ENCODE data around the gene CADM3. TPM values are rescaled to one million over a fixed set of nuclear protein-coding genes. Genes with fewer than 3 reads are reported as not detected.

Gene CADM3
- total and polyA plus RNA-seq, 4 donors: 46.4 to 263 (median 181) TPM

GRCh38 chr1:159185121-159185520 is 13.7 kb downstream of the CADM3 start:
- Histone ChIP-seq H3K27me3 (ENCODE audit: control insufficient read depth, insufficient read depth, low read length) (no peaks in the 10 kb centered on the region), H3K27ac (ENCODE audit: low read depth, low read length) (no peak overlapping the region), H3K9me3 (ENCODE audit: control insufficient read depth, insufficient read depth, low read length) (no peaks in the 10 kb centered on the region), H3K36me3 (ENCODE audit: control insufficient read depth, insufficient read depth, low read length) (peaks cover 4% of the 10 kb centered on the region), H3K4me1 (ENCODE audit: control insufficient read depth, insufficient read depth, low read length) (peaks cover 13% of the 10 kb centered on the region), H3K4me3 (ENCODE audit: low read depth, low read length) (no peak overlapping the region)
- no peak for DNase-seq (ENCODE audit: low read depth in 4 of 6, low spot score in 6 of 6)
- WGBS (ENCODE audit: insufficient coverage): 80% methylated on average over 1 of the region's 5 CpGs

GRCh38 chr1:159187033-159187432 is 15.6 kb downstream of the CADM3 start:
- no peak overlapping the region for H3K4me3 ChIP-seq (ENCODE audit: low read depth, low read length)
- no CpG with 5 or more reads among the region's 3 CpGs for WGBS (ENCODE audit: insufficient coverage)
- peaks cover 8% of the 10 kb centered on the region for H3K4me1 ChIP-seq (ENCODE audit: control insufficient read depth, insufficient read depth, low read length)
- H3K27me3 ChIP-seq (ENCODE audit: control insufficient read depth, insufficient read depth, low read length): no peaks in the 10 kb centered on the region
- peaks cover 4% of the 10 kb centered on the region for H3K36me3 ChIP-seq (ENCODE audit: control insufficient read depth, insufficient read depth, low read length)
- peak in 2 of 6 donors; percentile 59 to 75 for DNase-seq (ENCODE audit: low read depth in 4 of 6, low spot score in 6 of 6)
- no peaks in the 10 kb centered on the region for H3K9me3 ChIP-seq (ENCODE audit: control insufficient read depth, insufficient read depth, low read length)
- H3K27ac ChIP-seq (ENCODE audit: low read depth, low read length): no peak overlapping the region

DNA sequence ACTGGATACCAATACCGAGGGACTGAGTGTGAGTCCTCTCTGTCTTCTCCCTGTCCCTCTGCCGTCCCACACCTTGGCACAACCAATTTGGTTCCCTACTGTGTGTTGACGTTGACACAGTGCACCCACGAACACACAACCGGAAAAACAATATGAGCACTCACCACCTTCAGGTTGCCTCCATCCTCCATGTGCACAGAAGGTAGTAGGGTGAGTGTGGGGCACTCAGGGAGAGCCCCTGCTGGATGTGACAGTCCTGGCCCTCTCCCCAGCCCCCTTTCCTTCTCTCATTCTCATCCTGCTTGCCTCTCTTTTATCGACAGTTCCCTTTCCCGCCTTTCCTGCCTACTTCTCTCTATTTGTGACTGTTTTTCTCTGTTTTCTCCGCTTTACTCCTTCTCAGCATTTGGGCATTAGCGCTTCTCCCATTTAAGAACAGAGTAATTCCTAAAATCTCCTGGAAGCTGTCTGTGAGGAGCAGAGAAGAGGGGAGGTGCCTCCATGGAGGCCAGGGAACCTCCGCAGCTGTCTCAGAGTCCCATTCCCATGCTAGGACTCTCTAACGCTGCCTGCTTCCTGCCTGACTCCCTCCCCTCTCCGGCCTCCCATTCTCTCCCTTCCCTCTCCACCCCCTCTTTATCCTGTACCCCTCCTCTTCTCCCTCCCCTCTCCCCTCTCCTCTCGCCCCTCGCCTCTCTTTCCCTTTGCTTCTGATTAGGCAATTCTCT is 16.4 kb downstream of the CADM3 start:
- Histone ChIP-seq H3K9me3 (ENCODE audit: control insufficient read depth, insufficient read depth, low read length) (no peaks in the 10 kb centered on the region), H3K4me1 (ENCODE audit: control insufficient read depth, insufficient read depth, low read length) (peaks cover 8% of the 10 kb centered on the region), H3K4me3 (ENCODE audit: low read depth, low read length) (peak overlapping the region; percentile 26), H3K27me3 (ENCODE audit: control insufficient read depth, insufficient read depth, low read length) (no peaks in the 10 kb centered on the region), H3K36me3 (ENCODE audit: control insufficient read depth, insufficient read depth, low read length) (peaks cover 9% of the 10 kb centered on the region), H3K27ac (ENCODE audit: low read depth, low read length) (peak overlapping the region; percentile 2)
- 18% methylated on average over 9 of the region's 14 CpGs for WGBS (ENCODE audit: insufficient coverage)
- no peak for DNase-seq (ENCODE audit: low read depth in 4 of 6, low spot score in 6 of 6)

DNA sequence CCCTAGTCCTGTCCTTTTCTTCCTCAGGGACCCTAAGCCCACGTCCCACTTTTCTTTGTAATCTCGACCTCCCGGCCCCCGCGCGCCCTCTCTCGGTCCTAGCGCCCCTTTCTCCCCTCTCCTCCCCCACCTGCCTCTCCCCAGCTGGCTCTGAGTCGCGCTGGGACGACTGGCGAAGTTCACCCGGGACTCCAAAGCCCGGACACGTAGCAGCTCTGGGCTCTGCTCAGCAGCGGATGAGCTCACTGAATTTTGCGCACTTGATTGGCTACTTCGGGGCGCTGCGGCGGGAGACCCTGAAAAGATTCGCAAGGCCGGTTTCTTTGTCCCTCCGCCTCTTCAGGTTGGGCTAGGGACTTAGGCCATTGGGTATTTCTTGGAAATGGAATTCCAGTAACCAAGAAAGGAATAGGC is 17.0 kb downstream of the CADM3 start:
- 1% methylated on average over 24 of the region's 24 CpGs for WGBS (ENCODE audit: insufficient coverage)
- DNase-seq (ENCODE audit: low read depth in 4 of 6, low spot score in 6 of 6): peak in 2 of 6 donors; percentile 90

GRCh38 chr1:159190441-159190840 is 19.0 kb downstream of the CADM3 start:
- Histone ChIP-seq H3K36me3 (ENCODE audit: control insufficient read depth, insufficient read depth, low read length) (peaks cover 23% of the 10 kb centered on the region), H3K4me1 (ENCODE audit: control insufficient read depth, insufficient read depth, low read length) (peaks cover 11% of the 10 kb centered on the region), H3K4me3 (ENCODE audit: low read depth, low read length) (no peak overlapping the region), H3K27ac (ENCODE audit: low read depth, low read length) (no peak overlapping the region), H3K27me3 (ENCODE audit: control insufficient read depth, insufficient read depth, low read length) (no peaks in the 10 kb centered on the region), H3K9me3 (ENCODE audit: control insufficient read depth, insufficient read depth, low read length) (no peaks in the 10 kb centered on the region)
- DNase-seq (ENCODE audit: low read depth in 4 of 6, low spot score in 6 of 6): no peak
- WGBS (ENCODE audit: insufficient coverage): 86% methylated on average over 2 of the region's 2 CpGs

More for the DNA sequence above, 17.0 kb downstream of the CADM3 start:
- Histone ChIP-seq H3K27ac (ENCODE audit: low read depth, low read length) (no peak overlapping the region), H3K9me3 (ENCODE audit: control insufficient read depth, insufficient read depth, low read length) (no peaks in the 10 kb centered on the region), H3K36me3 (ENCODE audit: control insufficient read depth, insufficient read depth, low read length) (peaks cover 14% of the 10 kb centered on the region), H3K4me3 (ENCODE audit: low read depth, low read length) (peak overlapping the region; percentile 26), H3K4me1 (ENCODE audit: control insufficient read depth, insufficient read depth, low read length) (peaks cover 8% of the 10 kb centered on the region), H3K27me3 (ENCODE audit: control insufficient read depth, insufficient read depth, low read length) (no peaks in the 10 kb centered on the region)

GRCh38 chr1:159196543-159196942 is 25.1 kb downstream of the CADM3 start:
- H3K9me3 ChIP-seq (ENCODE audit: control insufficient read depth, insufficient read depth, low read length): no peaks in the 10 kb centered on the region
- DNase-seq (ENCODE audit: low read depth in 4 of 6, low spot score in 6 of 6): no peak
- peaks cover 13% of the 10 kb centered on the region for H3K4me1 ChIP-seq (ENCODE audit: control insufficient read depth, insufficient read depth, low read length)
- H3K27me3 ChIP-seq (ENCODE audit: control insufficient read depth, insufficient read depth, low read length): no peaks in the 10 kb centered on the region
- 82% methylated on average over 2 of the region's 5 CpGs for WGBS (ENCODE audit: insufficient coverage)
- no peak overlapping the region for H3K4me3 ChIP-seq (ENCODE audit: low read depth, low read length)
- H3K36me3 ChIP-seq (ENCODE audit: control insufficient read depth, insufficient read depth, low read length): peaks cover 68% of the 10 kb centered on the region
- H3K27ac ChIP-seq (ENCODE audit: low read depth, low read length): no peak overlapping the region

- peak in 5 of 6 donors; percentile 70 to 95 (median 81) for DNase-seq (ENCODE audit: low read depth in 4 of 6, low spot score in 6 of 6)
- peaks cover 24% of the 10 kb centered on the region for H3K4me1 ChIP-seq (ENCODE audit: control insufficient read depth, insufficient read depth, low read length)
- no peaks in the 10 kb centered on the region for H3K9me3 ChIP-seq (ENCODE audit: control insufficient read depth, insufficient read depth, low read length)
- H3K36me3 ChIP-seq (ENCODE audit: control insufficient read depth, insufficient read depth, low read length): peaks cover 75% of the 10 kb centered on the region
- H3K27me3 ChIP-seq (ENCODE audit: control insufficient read depth, insufficient read depth, low read length): no peaks in the 10 kb centered on the region
- H3K4me3 ChIP-seq (ENCODE audit: low read depth, low read length): no peak overlapping the region
- WGBS (ENCODE audit: insufficient coverage): 25% methylated on average over 7 of the region's 12 CpGs
- H3K27ac ChIP-seq (ENCODE audit: low read depth, low read length): no peak overlapping the region
These were observed 26.4 kb downstream of the CADM3 start for GRCh38 chr1:159197561-159198557.

DNA sequence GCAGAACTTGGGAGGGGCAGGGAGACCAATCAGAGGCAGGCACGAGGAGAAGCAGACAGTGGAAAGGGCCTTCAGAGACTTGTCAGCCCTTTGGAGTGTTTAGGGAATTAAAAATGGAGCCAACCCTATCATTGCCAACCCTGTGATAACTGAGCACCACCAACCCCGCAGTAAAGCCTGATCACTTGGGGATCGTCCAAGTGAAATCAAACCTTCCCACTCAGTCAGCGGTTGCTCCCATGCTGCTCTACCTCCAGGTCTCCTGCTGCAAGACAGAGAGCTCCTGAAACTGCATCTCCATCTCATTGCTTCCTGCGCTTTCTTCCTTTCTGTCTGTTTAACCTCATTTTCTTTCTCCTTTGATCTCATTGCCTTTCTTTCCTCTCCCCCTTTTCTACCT is 28.5 kb downstream of the CADM3 start:
- no peak overlapping the region for H3K27ac ChIP-seq (ENCODE audit: low read depth, low read length)
- H3K36me3 ChIP-seq (ENCODE audit: control insufficient read depth, insufficient read depth, low read length): peaks cover 64% of the 10 kb centered on the region
- no peak overlapping the region for H3K4me3 ChIP-seq (ENCODE audit: low read depth, low read length)
- DNase-seq (ENCODE audit: low read depth in 4 of 6, low spot score in 6 of 6): no peak
- H3K9me3 ChIP-seq (ENCODE audit: control insufficient read depth, insufficient read depth, low read length): no peaks in the 10 kb centered on the region
- H3K4me1 ChIP-seq (ENCODE audit: control insufficient read depth, insufficient read depth, low read length): peaks cover 28% of the 10 kb centered on the region
- 84% methylated on average over 4 of the region's 5 CpGs for WGBS (ENCODE audit: insufficient coverage)
- H3K27me3 ChIP-seq (ENCODE audit: control insufficient read depth, insufficient read depth, low read length): no peaks in the 10 kb centered on the region

DNA sequence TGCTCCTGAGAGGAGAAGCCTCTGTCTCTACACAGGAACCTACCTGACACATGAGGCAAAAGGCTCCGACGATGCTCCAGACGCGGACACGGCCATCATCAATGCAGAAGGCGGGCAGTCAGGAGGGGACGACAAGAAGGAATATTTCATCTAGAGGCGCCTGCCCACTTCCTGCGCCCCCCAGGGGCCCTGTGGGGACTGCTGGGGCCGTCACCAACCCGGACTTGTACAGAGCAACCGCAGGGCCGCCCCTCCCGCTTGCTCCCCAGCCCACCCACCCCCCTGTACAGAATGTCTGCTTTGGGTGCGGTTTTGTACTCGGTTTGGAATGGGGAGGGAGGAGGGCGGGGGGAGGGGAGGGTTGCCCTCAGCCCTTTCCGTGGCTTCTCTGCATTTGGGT is 29.4 kb downstream of the CADM3 start:
- WGBS (ENCODE audit: insufficient coverage): 67% methylated on average over 9 of the region's 18 CpGs
- H3K27ac ChIP-seq (ENCODE audit: low read depth, low read length): no peak overlapping the region
- no peaks in the 10 kb centered on the region for H3K9me3 ChIP-seq (ENCODE audit: control insufficient read depth, insufficient read depth, low read length)
- DNase-seq (ENCODE audit: low read depth in 4 of 6, low spot score in 6 of 6): no peak
- H3K27me3 ChIP-seq (ENCODE audit: control insufficient read depth, insufficient read depth, low read length): no peaks in the 10 kb centered on the region
- H3K4me1 ChIP-seq (ENCODE audit: control insufficient read depth, insufficient read depth, low read length): peaks cover 28% of the 10 kb centered on the region
- H3K4me3 ChIP-seq (ENCODE audit: low read depth, low read length): no peak overlapping the region
- H3K36me3 ChIP-seq (ENCODE audit: control insufficient read depth, insufficient read depth, low read length): peaks cover 62% of the 10 kb centered on the region
